GM23338 (cell line): ENCODE results near the gene CFAP58. TPM values are rescaled to one million over a fixed set of nuclear protein-coding genes. Genes with fewer than 3 reads are reported as not detected.

Source experiments
- ATAC-seq: fragments of 200-7000 bp; cut with Tn5 transposase; 3 replicates; pipeline ENCODE4 v1.9.1; 2020
- DNase-seq: peaks from one replicate; pipeline ENCODE4 v3.0.0-alpha.2; 2015; ENCODE audit warnings: low spot score
- H2AFZ ChIP-seq: fragments of 200-600 bp; sonication (generic); 2 replicates; pipeline ENCODE4 v1.8.0; 2016; ENCODE audit warnings: antibody characterized with exemption, mild to moderate bottlenecking, moderate library complexity
- H3F3A ChIP-seq: fragments of 200-600 bp; sonication (generic); replicated peaks from 2 replicates; pipeline ENCODE4 v1.8.0; 2017; ENCODE audit warnings: antibody characterized with exemption, mixed run types, low read depth
- H3K27ac ChIP-seq: fragments of 200-600 bp; sonication (generic); 2 replicates; pipeline ENCODE4 v1.6.1; 2016; ENCODE audit warnings: low read depth
- H3K27me3 ChIP-seq: fragments of 200-600 bp; sonication (generic); 2 replicates; pipeline ENCODE4 v1.8.0; 2016; ENCODE audit warnings: mild to moderate bottlenecking, mixed run types, moderate library complexity; ENCODE audit not compliant: insufficient read depth
- H3K36me3 ChIP-seq: fragments of 200-600 bp; sonication (generic); 2 replicates; pipeline ENCODE4 v1.8.0; 2016; ENCODE audit warnings: mild to moderate bottlenecking; ENCODE audit not compliant: insufficient read depth
- H3K4me1 ChIP-seq: fragments of 200-600 bp; sonication (generic); 2 replicates; pipeline ENCODE4 v1.8.0; 2016; ENCODE audit warnings: mild to moderate bottlenecking, moderate library complexity; ENCODE audit not compliant: insufficient read depth
- H3K4me2 ChIP-seq: fragments of 200-600 bp; sonication (generic); 2 replicates; pipeline ENCODE4 v1.7.1; 2017; ENCODE audit warnings: mixed run types
- H3K4me3 ChIP-seq: fragments of 200-600 bp; sonication (generic); 2 replicates; pipeline ENCODE4 v1.6.1; 2016; ENCODE audit warnings: mixed run types
- H3K79me2 ChIP-seq: fragments of 200-600 bp; sonication (generic); replicated peaks from 2 replicates; pipeline ENCODE4 v1.8.0; 2017; ENCODE audit warnings: mild to moderate bottlenecking; ENCODE audit not compliant: insufficient read depth
- H3K9me2 ChIP-seq: fragments of 200-600 bp; sonication (generic); 2 replicates; pipeline ENCODE4 v1.8.0; 2017; ENCODE audit not compliant: insufficient read depth
- H4K20me1 ChIP-seq: fragments of 200-600 bp; sonication (generic); replicated peaks from 2 replicates; pipeline ENCODE4 v1.8.0; 2017; ENCODE audit warnings: mild to moderate bottlenecking; ENCODE audit not compliant: insufficient read depth
- H3K27ac Mint-ChIP-seq: 2 replicates; pipeline ENCODE4 v1.8.0; 2020; ENCODE audit warnings: inconsistent platforms, mild to moderate bottlenecking, moderate library complexity, mixed read lengths
- H3K27me3 Mint-ChIP-seq: 3 replicates; pipeline ENCODE4 v1.8.0; 2022; ENCODE audit warnings: low read depth, mild to moderate bottlenecking, moderate library complexity, mixed read lengths, inconsistent platforms; ENCODE audit not compliant: insufficient read depth, poor library complexity
- H3K36me3 Mint-ChIP-seq: 3 replicates; pipeline ENCODE4 v1.8.0; 2021; ENCODE audit warnings: low read depth, mild to moderate bottlenecking, inconsistent platforms, moderate library complexity, mixed read lengths
- H3K4me1 Mint-ChIP-seq: 3 replicates; pipeline ENCODE4 v1.8.0; 2020; ENCODE audit warnings: mild to moderate bottlenecking, inconsistent platforms, mixed read lengths
- H3K4me3 Mint-ChIP-seq: 3 replicates; pipeline ENCODE4 v1.8.0; 2021; ENCODE audit warnings: moderate library complexity, mild to moderate bottlenecking, inconsistent platforms, mixed read lengths
- H3K9me3 Mint-ChIP-seq: 3 replicates; pipeline ENCODE4 v1.8.0; 2020; ENCODE audit warnings: moderate library complexity, mild to moderate bottlenecking, inconsistent platforms, mixed read lengths
- CREB1 ChIP-seq: fragments of 250-450 bp; sonication (Bioruptor Pico); IDR thresholded peaks from 2 replicates; pipeline ENCODE4 v1.5.0; 2020; ENCODE audit warnings: low read depth, mild to moderate bottlenecking, moderate library complexity
- CTCF ChIP-seq, 2 experiments: fragments of 200-600 bp in 1 of 2; sonication (generic) in 1 of 2; conservative IDR thresholded peaks; 2 replicates each; pipeline versions ENCODE4 v1.5.1 to v1.6.1; 2016 to 2017; ENCODE audit warnings: antibody characterized with exemption in 2 of 2, low read depth in 2 of 2, mild to moderate bottlenecking in 2 of 2, moderate library complexity in 1 of 2
- ETS1 ChIP-seq: IDR thresholded peaks from 2 replicates; pipeline ENCODE4 v1.6.1; 2016; ENCODE audit warnings: antibody characterized with exemption
- EZH2 ChIP-seq: fragments of 200-600 bp; sonication (generic); IDR thresholded peaks from one replicate; pipeline ENCODE4 v1.8.0; 2017; ENCODE audit warnings: antibody characterized with exemption, mild to moderate bottlenecking, low read depth; ENCODE audit not compliant: unreplicated experiment
- EZH2phosphoT487 ChIP-seq: fragments of 200-600 bp; sonication (generic); IDR thresholded peaks from one replicate; pipeline ENCODE4 v1.8.1; 2018; ENCODE audit warnings: antibody characterized with exemption; ENCODE audit not compliant: unreplicated experiment
- JUNB ChIP-seq: IDR thresholded peaks from one replicate; pipeline ENCODE4 v1.6.1; 2016; ENCODE audit warnings: antibody characterized with exemption; ENCODE audit not compliant: unreplicated experiment
- NANOG ChIP-seq: IDR thresholded peaks from 2 replicates; pipeline ENCODE4 v1.6.1; 2016; ENCODE audit warnings: antibody characterized with exemption, borderline replicate concordance
- POLR2AphosphoS5 ChIP-seq: IDR thresholded peaks from 2 replicates; pipeline ENCODE4 v1.6.1; 2016; ENCODE audit warnings: antibody characterized with exemption, low read depth
- REST ChIP-seq: IDR thresholded peaks from one replicate; pipeline ENCODE4 v1.6.1; 2018; ENCODE audit warnings: antibody characterized with exemption; ENCODE audit not compliant: unreplicated experiment
- STAT1 ChIP-seq: IDR thresholded peaks from one replicate; pipeline ENCODE4 v1.6.1; 2016; ENCODE audit warnings: antibody characterized with exemption; ENCODE audit not compliant: unreplicated experiment
- ZNF114 ChIP-seq: fragments of 250-450 bp; sonication (Bioruptor Pico); IDR thresholded peaks from 2 replicates; pipeline ENCODE4 v1.5.0; 2020; ENCODE audit warnings: mild to moderate bottlenecking, moderate library complexity
- ZNF331 ChIP-seq: fragments of 250-450 bp; sonication (Bioruptor Pico); IDR thresholded peaks from 2 replicates; pipeline ENCODE4 v1.5.0; 2020; ENCODE audit warnings: low read depth, mild to moderate bottlenecking, moderate library complexity
- ZNF462 ChIP-seq: fragments of 250-450 bp; sonication (Bioruptor Pico); IDR thresholded peaks from 2 replicates; pipeline ENCODE4 v1.5.0; 2020; ENCODE audit warnings: mild to moderate bottlenecking, moderate library complexity
- polyA plus RNA-seq: library from polyadenylated mRNA; unstranded; fragments of >200 nt; fragmentation: Nextera tagmentation; extraction: Ambion mirVana; gene quantifications from 2 replicates; pipeline ENCODE4 v1.2.1, GENCODE V29; 2016
- total RNA-seq: library from RNA; depleted of rRNA; stranded (reverse); fragments of >200 nt; shearing (Covaris generic); gene quantifications from 2 replicates; pipeline ENCODE4 v1.2.3, GENCODE V29; 2014

Gene CFAP58
- total and polyA plus RNA-seq, 2 experiments from 2014 or later = 0.63 to 0.89 TPM

GRCh38 chr10:104351919-104352318, 1.7 kb upstream of the CFAP58 start:
- no peaks in the 10 kb centered on the region for H3K36me3 Mint-ChIP-seq
- Histone ChIP-seq H4K20me1 (no peaks in the 10 kb centered on the region; the same call in 1 of the 2 replicates), H3K4me2 (no peak overlapping the region), H3K36me3 (no peaks in the 10 kb centered on the region), H3F3A (no peaks in the 10 kb centered on the region), H3K79me2 (no peaks in the 10 kb centered on the region), H2AFZ (no peak overlapping the region), H3K9me2 (no peaks in the 10 kb centered on the region), H3K4me1 (peaks cover 12% of the 10 kb centered on the region; the same call in 1 of the 2 replicates), H3K4me3 (no peak overlapping the region), H3K27ac (no peak overlapping the region), H3K27me3 (peaks cover 27% of the 10 kb centered on the region)
- no peak overlapping the region for H3K27ac Mint-ChIP-seq
- no peaks in the 10 kb centered on the region for H3K27me3 Mint-ChIP-seq
- TF ChIP-seq ZNF114 (CRISPR knock-in tag) (no peak), ETS1 (no peak), NANOG (no peak), JUNB (no peak), EZH2 (no peak), ZNF462 (CRISPR knock-in tag) (no peak), ZNF331 (CRISPR knock-in tag) (no peak), POLR2AphosphoS5 (no peak), EZH2phosphoT487 (no peak), CTCF (conservative IDR thresholded peaks at IDR 0.05; ENCODE audit: low read depth in 2 of 2) (no peak), REST (no peak), CREB1 (CRISPR knock-in tag) (no peak), STAT1 (no peak)
- no peak for DNase-seq
- no peaks in the 10 kb centered on the region for H3K9me3 Mint-ChIP-seq
- no peak for ATAC-seq
- peaks cover 6% of the 10 kb centered on the region; the same call in 2 of the 3 replicates for H3K4me1 Mint-ChIP-seq
- H3K4me3 Mint-ChIP-seq = no peak overlapping the region
